Measurements from ENCODE around the gene NFE2.

Gene NFE2

DNA sequence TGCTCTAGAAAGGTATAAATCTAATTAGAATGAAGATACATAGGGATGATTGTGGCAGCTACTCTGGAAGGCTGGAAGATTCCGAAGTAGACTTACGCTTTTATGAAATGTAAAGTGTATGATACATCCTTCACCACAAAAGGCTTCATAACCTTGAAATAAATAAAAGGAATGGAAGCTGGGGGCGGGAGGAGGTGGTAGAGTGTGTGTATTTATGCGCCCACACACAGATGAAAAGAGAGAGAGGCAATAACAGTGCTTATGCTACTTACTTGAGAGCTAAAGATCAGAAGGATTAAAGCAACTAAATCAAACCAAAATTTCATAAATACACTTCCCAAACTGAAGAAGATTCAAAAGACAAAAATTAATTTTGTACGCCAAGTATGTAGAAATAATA is 51.3 kb downstream of the NFE2 start:
- no peak for DNase-seq (ENCODE audit: low spot score)

DNA sequence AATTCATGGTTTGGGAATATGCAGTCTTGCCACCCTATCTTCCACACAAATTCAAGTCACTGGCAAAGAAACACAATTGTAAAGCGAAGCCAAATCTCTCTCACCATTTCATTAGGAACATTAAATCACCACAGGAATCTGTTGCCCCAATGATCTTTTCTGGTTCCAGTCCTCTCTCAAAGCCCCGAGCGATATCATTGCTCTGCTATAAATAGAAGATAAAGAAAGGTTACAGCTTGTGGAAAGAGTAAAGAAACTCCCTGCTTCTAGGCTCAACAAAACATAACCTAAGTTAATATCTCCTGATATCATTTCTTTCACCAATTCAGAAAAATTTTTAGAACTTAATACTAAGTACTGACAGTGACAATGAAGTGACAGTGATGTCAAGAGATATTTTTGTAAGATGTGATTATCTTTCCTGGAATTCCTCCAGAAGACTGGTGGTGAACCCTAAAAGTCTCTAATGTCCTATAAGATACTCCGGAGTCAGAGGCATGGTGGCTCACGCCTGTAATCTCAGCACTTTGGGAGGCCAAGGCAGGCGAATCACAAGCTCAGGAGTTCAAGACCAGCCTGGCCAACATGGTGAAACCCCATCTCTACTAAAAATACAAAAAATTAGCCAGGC is 54.7 kb downstream of the NFE2 start:
- no peak for DNase-seq (ENCODE audit: low spot score)
